Measurements from ENCODE around the gene DOCK4. TPM values are rescaled to one million over a fixed set of nuclear protein-coding genes. Genes with fewer than 3 reads are reported as not detected.

The DOCK4 gene
- total RNA-seq, 2 experiments from 2014 or later = 0.32 TPM

DNA sequence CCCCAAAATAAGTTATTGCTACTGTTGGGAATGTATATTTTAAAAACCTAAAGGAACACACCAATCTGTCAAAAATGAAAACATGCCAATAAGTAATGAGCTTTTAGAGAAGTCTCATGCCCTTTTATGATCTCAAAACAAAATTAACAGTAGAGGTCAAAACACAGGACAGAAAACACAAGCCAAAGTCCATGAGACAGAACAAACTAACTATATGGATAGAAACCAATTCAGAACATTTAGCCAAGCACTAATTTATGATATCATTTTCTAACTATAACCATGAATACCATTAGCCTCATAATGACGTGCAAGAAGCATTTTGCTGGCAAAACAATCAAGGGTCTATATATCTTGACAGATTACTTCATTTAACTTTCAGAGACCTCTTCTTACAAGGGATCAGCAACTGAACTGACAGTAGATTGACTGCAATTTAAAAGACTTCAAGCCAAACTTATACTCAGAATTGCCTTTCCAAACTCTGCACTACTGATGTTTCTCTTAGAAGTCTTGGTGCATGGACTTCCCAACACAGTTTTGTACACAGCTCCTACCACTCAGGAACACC, 200.9 kb downstream of the DOCK4 start:
- intact Hi-C loops (cut with DNase I, micrococcal nuclease) = no loop called here
- POLR2A ChIA-PET = no interaction called here
- H3K4me1 Mint-ChIP-seq = no peaks in the 10 kb centered on the region
- no peak overlapping the region for H3K4me3 Mint-ChIP-seq
- no peaks in the 10 kb centered on the region for H3K36me3 Mint-ChIP-seq (ENCODE audit: low read depth)
- no peaks in the 10 kb centered on the region for H3K27me3 Mint-ChIP-seq
- H3K9me3 Mint-ChIP-seq (ENCODE audit: low read depth) = no peaks in the 10 kb centered on the region
- CTCF ChIA-PET = no interaction called here
- DNase-seq (no peak), ATAC-seq (no peak)
- no peak overlapping the region for H3K27ac Mint-ChIP-seq

DNA sequence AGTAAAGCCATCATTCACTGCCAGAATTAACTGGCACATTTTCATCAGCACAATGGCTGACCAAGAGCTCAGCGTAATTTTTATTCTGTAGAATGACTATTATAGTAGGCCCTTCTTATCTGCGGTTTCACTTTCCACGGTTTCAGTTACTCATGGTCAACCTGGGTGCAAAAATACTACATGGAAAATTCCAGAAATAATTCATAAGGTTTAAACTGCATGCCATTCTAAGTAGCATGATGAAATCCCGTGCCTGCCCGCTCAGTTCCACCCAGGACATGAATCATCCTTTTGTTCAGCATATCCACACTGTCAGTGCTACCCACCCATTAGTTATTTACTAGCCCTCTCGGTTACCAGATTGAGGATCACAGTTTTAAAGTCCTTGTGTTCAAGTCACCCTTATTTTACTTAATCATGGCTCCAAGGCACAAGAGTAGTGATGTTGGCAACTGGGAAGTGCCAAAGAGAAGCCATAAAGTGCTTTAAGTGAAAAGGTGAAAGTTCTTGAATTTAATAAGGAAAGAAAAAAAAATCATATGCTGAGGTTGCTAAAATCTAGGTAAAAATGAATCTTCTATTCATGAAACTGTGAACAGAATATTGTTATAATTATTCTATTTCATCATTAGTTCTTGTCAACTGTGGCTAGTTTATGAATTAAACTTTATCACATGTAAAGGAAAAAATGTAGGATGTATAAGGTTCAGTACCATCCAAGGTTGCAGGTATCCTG, 204.9 kb downstream of the DOCK4 start:
- Mint-ChIP-seq H3K4me3 (no peak overlapping the region), H3K27me3 (no peaks in the 10 kb centered on the region), H3K27ac (no peak overlapping the region), H3K9me3 (ENCODE audit: low read depth) (no peaks in the 10 kb centered on the region), H3K36me3 (ENCODE audit: low read depth) (no peaks in the 10 kb centered on the region), H3K4me1 (no peaks in the 10 kb centered on the region)
- ChIA-PET CTCF (no interaction called here), POLR2A (no interaction called here)
- ATAC-seq = no peak
- intact Hi-C loops (cut with DNase I, micrococcal nuclease) = no loop called here
- DNase-seq = no peak

DNA sequence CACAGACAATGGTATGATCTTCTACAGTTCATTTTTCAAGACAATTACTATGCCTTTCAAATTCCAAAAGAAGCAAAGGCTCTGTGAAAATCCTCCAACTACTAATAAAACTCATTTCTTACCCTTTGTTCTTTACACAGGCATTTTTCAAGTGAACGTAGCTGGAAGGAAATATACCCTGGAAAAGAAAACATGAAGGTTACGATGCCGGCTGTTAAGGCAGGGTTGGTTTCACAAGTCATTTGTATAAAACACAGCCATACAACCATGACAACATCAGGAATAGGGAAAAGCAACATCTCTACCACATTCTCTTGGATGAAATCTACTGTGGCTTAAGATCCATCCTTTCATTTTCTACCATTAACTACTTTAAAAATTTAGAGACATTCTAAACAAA, 207.9 kb downstream of the DOCK4 start:
- ATAC-seq = no peak
- Mint-ChIP-seq H3K4me1 (no peaks in the 10 kb centered on the region), H3K27me3 (no peaks in the 10 kb centered on the region), H3K4me3 (no peak overlapping the region), H3K36me3 (ENCODE audit: low read depth) (no peaks in the 10 kb centered on the region), H3K27ac (no peak overlapping the region), H3K9me3 (ENCODE audit: low read depth) (no peaks in the 10 kb centered on the region)
- intact Hi-C loops (cut with DNase I, micrococcal nuclease) = no loop called here
- ChIA-PET CTCF (no interaction called here), POLR2A (no interaction called here)
- no peak for DNase-seq

- DNase-seq = no peak
- Mint-ChIP-seq H3K27ac (no peak overlapping the region), H3K4me1 (no peaks in the 10 kb centered on the region), H3K36me3 (ENCODE audit: low read depth) (no peaks in the 10 kb centered on the region), H3K4me3 (no peak overlapping the region), H3K9me3 (ENCODE audit: low read depth) (no peaks in the 10 kb centered on the region), H3K27me3 (no peaks in the 10 kb centered on the region)
- no peak for ATAC-seq
- ChIA-PET POLR2A (no interaction called here), CTCF (no interaction called here)
- intact Hi-C loops (cut with DNase I, micrococcal nuclease) = no loop called here
Measured at GRCh38 chr7:111997546-111997945, 208.7 kb downstream of the DOCK4 start.

- ChIA-PET POLR2A (no interaction called here), CTCF (no interaction called here)
- Mint-ChIP-seq H3K4me3 (no peak overlapping the region), H3K27ac (no peak overlapping the region), H3K4me1 (no peaks in the 10 kb centered on the region), H3K27me3 (no peaks in the 10 kb centered on the region), H3K9me3 (ENCODE audit: low read depth) (no peaks in the 10 kb centered on the region), H3K36me3 (ENCODE audit: low read depth) (no peaks in the 10 kb centered on the region)
- intact Hi-C loops (cut with DNase I, micrococcal nuclease) = no loop called here
- ATAC-seq (no peak), DNase-seq (no peak)
Measured at GRCh38 chr7:111992601-111993000, 213.6 kb downstream of the DOCK4 start.

GRCh38 chr7:111990643-111991042, 215.6 kb downstream of the DOCK4 start:
- CTCF ChIA-PET = no interaction called here
- intact Hi-C loops (cut with DNase I, micrococcal nuclease) = no loop called here
- DNase-seq (no peak), ATAC-seq (no peak)
- Mint-ChIP-seq H3K9me3 (ENCODE audit: low read depth) (no peaks in the 10 kb centered on the region), H3K27ac (no peak overlapping the region), H3K27me3 (peaks cover 6% of the 10 kb centered on the region), H3K36me3 (ENCODE audit: low read depth) (no peaks in the 10 kb centered on the region), H3K4me3 (no peak overlapping the region), H3K4me1 (no peaks in the 10 kb centered on the region)
- POLR2A ChIA-PET = no interaction called here

DNA sequence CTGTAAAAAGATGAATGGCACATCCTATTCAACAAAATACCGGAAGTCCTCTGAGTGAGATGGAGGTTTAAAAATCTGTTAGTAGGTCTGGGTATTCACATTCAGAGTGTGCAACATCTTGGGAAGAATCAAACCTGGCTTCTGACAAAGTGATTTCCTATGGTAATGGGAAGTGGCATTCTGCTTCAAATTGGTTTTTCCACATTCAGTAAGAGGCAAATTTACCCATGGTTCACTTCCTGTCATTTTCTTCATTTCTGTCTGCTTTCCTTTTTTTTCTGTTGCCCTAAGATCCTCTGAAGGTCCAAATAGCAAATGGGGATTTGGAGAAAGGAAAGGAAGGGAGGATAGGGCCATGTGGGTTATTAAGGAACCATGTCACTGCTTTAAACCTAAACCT, 218.3 kb downstream of the DOCK4 start:
- Mint-ChIP-seq H3K4me1 (no peaks in the 10 kb centered on the region), H3K27me3 (peaks cover 8% of the 10 kb centered on the region), H3K9me3 (ENCODE audit: low read depth) (no peaks in the 10 kb centered on the region), H3K36me3 (ENCODE audit: low read depth) (no peaks in the 10 kb centered on the region), H3K27ac (no peak overlapping the region), H3K4me3 (no peak overlapping the region)
- ChIA-PET POLR2A (no interaction called here), CTCF (no interaction called here)
- no peak for ATAC-seq
- intact Hi-C loops (cut with DNase I, micrococcal nuclease) = no loop called here
- no peak for DNase-seq

- DNase-seq (no peak), ATAC-seq (no peak)
- no peak overlapping the region for H3K27ac Mint-ChIP-seq
- CTCF ChIA-PET = no interaction called here
- no peaks in the 10 kb centered on the region for H3K4me1 Mint-ChIP-seq
- no peaks in the 10 kb centered on the region for H3K9me3 Mint-ChIP-seq (ENCODE audit: low read depth)
- intact Hi-C loops (cut with DNase I, micrococcal nuclease) = no loop called here
- no peak overlapping the region for H3K4me3 Mint-ChIP-seq
- POLR2A ChIA-PET = no interaction called here
- H3K27me3 Mint-ChIP-seq = peaks cover 8% of the 10 kb centered on the region
- no peaks in the 10 kb centered on the region for H3K36me3 Mint-ChIP-seq (ENCODE audit: low read depth)
Measured at GRCh38 chr7:111987115-111987826, 218.9 kb downstream of the DOCK4 start.

GRCh38 chr7:111986601-111987000, 219.6 kb downstream of the DOCK4 start:
- ChIA-PET CTCF (no interaction called here), POLR2A (no interaction called here)
- intact Hi-C loops (cut with DNase I, micrococcal nuclease) = no loop called here
- no peak overlapping the region for H3K4me3 Mint-ChIP-seq
- ATAC-seq = no peak
- H3K36me3 Mint-ChIP-seq (ENCODE audit: low read depth) = no peaks in the 10 kb centered on the region
- DNase-seq = no peak
- H3K27me3 Mint-ChIP-seq = peaks cover 8% of the 10 kb centered on the region
- H3K4me1 Mint-ChIP-seq = no peaks in the 10 kb centered on the region
- no peak overlapping the region for H3K27ac Mint-ChIP-seq
- no peaks in the 10 kb centered on the region for H3K9me3 Mint-ChIP-seq (ENCODE audit: low read depth)

GRCh38 chr7:111985798-111986197, 220.4 kb downstream of the DOCK4 start:
- no peak for DNase-seq
- H3K9me3 Mint-ChIP-seq (ENCODE audit: low read depth) = no peaks in the 10 kb centered on the region
- H3K27me3 Mint-ChIP-seq = peaks cover 8% of the 10 kb centered on the region
- ChIA-PET POLR2A (no interaction called here), CTCF (no interaction called here)
- no peak for ATAC-seq
- no peaks in the 10 kb centered on the region for H3K36me3 Mint-ChIP-seq (ENCODE audit: low read depth)
- intact Hi-C loops (cut with DNase I, micrococcal nuclease) = no loop called here
- no peak overlapping the region for H3K4me3 Mint-ChIP-seq
- H3K4me1 Mint-ChIP-seq = no peaks in the 10 kb centered on the region
- H3K27ac Mint-ChIP-seq = no peak overlapping the region

GRCh38 chr7:111982804-111983203, 223.4 kb downstream of the DOCK4 start:
- intact Hi-C loops (cut with DNase I, micrococcal nuclease) = no loop called here
- H3K27me3 Mint-ChIP-seq = peaks cover 10% of the 10 kb centered on the region
- CTCF ChIA-PET = interaction anchor here (0.6 kb wide), 1 partner anchor 92 kb away, joined by 3 read pairs; no protein-coding TSS in a partner anchor
- POLR2A ChIA-PET = no interaction called here
- ATAC-seq = no peak
- DNase-seq = no peak
- H3K4me1 Mint-ChIP-seq = no peaks in the 10 kb centered on the region
- H3K9me3 Mint-ChIP-seq (ENCODE audit: low read depth) = no peaks in the 10 kb centered on the region
- H3K4me3 Mint-ChIP-seq = no peak overlapping the region
- H3K27ac Mint-ChIP-seq = no peak overlapping the region
- H3K36me3 Mint-ChIP-seq (ENCODE audit: low read depth) = no peaks in the 10 kb centered on the region

DNA sequence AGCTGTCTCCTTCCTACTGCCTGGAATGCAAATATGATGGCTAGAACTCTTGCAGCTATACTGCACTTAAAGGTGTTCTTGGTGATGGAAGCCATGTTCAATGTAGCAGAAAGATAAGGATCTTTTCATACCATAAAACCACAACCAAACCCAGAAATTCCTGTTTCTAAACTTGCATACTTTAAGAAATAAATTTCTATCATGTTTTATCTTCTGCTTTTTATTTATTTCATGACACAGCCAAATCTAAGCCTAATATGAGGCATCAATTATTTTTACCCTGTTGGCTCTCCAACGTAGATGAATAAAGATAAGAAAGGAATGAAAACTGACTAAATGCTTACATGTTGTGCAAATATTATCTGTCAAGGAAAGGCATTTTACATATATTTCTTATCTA, 224.1 kb downstream of the DOCK4 start:
- Mint-ChIP-seq H3K4me3 (no peak overlapping the region), H3K4me1 (no peaks in the 10 kb centered on the region), H3K27ac (no peak overlapping the region), H3K36me3 (ENCODE audit: low read depth) (no peaks in the 10 kb centered on the region), H3K27me3 (peaks cover 9% of the 10 kb centered on the region), H3K9me3 (ENCODE audit: low read depth) (no peaks in the 10 kb centered on the region)
- intact Hi-C loops (cut with DNase I, micrococcal nuclease) = no loop called here
- POLR2A ChIA-PET = no interaction called here
- CTCF ChIA-PET = interaction anchor here (0.6 kb wide), 1 partner anchor 93 kb away, joined by 3 read pairs; no protein-coding TSS in a partner anchor
- ATAC-seq (no peak), DNase-seq (no peak)

All from activated CD4-positive, alpha-beta T cell treated with anti-CD3 and anti-CD28 coated beads for 36 hours (primary cell).